D721Med (cell line): Measurements from ENCODE around the gene FBN1.

ENCODE experiments used
- DNase-seq: peaks from one replicate; pipeline ENCODE4 v3.0.0; 2011; ENCODE audit warnings: low spot score; ENCODE audit not compliant: insufficient read length
- FAIRE-seq: peaks from 2 replicates; lab custom pipeline; 2011; peaks lifted over from hg19 to GRCh38; lab: Jason Lieb, UNC
- TF ChIP-seq, protein P1 (sequence below): IDR thresholded peaks from 2 replicates; pipeline ENCODE4 v1.5.1; 2012; ENCODE audit warnings: mild to moderate bottlenecking, control low read depth; ENCODE audit not compliant: insufficient read depth; ENCODE audit errors: missing control alignments

The FBN1 gene

DNA sequence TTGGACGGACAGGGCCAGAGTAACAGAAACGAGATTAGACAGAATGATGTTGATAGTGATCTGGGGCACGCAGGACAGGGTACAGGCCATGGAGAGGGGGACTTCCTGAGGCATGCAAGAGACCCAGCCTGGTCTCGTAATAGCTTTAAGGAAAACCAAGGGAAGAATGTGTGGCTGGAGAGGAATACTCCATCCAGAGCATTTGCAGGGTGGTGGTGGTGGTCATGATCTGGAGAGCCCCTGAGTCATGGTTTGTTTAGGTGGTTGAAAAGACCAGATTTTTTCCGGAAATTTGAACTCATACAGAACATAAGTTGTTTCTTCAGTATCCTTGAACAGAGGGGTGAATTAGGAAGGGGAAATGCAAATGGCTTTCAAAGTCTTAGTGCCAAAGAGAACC is 175.8 kb downstream of the FBN1 start:
- TF ChIP-seq, protein P1, sequence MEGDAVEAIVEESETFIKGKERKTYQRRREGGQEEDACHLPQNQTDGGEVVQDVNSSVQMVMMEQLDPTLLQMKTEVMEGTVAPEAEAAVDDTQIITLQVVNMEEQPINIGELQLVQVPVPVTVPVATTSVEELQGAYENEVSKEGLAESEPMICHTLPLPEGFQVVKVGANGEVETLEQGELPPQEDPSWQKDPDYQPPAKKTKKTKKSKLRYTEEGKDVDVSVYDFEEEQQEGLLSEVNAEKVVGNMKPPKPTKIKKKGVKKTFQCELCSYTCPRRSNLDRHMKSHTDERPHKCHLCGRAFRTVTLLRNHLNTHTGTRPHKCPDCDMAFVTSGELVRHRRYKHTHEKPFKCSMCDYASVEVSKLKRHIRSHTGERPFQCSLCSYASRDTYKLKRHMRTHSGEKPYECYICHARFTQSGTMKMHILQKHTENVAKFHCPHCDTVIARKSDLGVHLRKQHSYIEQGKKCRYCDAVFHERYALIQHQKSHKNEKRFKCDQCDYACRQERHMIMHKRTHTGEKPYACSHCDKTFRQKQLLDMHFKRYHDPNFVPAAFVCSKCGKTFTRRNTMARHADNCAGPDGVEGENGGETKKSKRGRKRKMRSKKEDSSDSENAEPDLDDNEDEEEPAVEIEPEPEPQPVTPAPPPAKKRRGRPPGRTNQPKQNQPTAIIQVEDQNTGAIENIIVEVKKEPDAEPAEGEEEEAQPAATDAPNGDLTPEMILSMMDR: no peak
- DNase-seq (no peak), FAIRE-seq (no peak)

DNA sequence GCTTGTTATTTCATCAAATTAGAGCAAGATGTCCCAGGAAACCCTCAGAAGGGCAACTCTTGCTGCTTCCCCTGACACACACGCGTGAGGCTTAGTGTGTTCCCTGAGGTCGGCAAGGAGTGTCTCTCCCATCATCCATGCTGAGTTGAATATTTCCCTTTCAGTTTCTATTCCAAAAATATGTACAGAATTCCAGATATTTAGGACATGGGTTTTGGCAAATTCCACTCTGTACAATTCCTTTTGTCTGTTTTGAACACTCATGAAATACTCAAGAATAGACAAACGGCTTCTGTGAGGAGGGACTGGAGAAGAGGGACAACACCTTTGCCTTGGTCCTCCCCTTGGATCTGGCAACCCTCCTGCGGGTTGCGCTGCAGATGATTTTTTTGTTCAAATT is 176.2 kb downstream of the FBN1 start:
- DNase-seq (no peak), FAIRE-seq (no peak)
- TF ChIP-seq, protein P1: no peak

DNA sequence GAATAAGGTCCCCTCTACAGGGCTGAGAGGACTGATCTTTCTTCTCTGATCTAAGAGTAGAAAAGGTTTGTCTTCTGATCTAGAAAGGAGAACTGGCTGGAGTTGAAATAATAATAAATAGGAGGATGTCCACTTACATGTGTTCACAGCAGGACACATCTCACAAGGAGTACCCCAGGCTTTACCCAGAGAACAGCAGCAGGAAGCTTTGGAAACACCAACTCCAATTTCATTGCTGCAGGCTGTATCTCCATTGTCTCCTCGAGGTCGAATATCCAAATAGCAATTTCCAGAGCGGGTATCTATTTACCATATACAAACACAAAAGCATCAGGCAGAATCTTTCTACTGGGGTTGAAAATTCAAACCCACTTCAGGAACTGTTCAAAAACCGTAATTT is 177.7 kb downstream of the FBN1 start:
- FAIRE-seq: no peak
- no peak for DNase-seq
- TF ChIP-seq, protein P1: no peak

DNA sequence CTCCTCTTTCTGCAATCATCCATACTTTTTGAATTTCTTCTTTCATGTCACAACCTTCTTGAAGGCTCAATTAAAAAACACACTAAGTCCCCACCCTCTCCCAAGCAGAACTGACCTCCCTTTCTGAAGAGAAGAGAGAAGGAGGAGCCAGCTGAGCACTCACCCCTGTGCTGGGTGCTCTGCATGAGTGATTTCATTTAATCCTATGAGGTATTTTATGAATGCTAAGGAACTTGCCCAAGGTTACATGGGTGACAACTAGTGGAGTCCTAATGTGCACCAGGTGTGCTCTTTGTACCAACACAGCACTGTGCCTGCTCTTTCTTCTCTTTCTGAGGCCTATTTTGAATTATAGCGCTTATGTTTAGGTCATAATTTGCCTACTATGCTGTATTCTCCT is 178.7 kb downstream of the FBN1 start:
- DNase-seq (no peak), FAIRE-seq (no peak)
- TF ChIP-seq, protein P1: no peak

DNA sequence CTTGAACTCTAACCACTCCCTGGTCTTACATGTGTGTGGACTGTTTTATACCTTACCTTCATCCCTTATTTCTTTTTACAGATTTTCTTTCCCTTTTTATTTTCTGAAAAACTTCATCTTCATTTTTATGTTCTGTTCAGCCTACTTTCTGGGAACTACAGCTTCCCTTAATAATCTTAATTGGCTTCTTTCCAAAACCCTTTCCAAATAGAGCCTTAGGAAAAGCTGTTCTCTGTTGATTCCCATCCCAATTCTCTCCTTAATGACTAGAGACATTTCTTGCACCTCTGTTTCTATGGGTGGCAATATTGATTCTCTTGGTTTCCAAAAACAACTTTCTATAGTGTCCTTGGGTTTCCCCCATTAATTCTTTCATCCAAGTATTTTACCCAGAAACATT is 179.4 kb downstream of the FBN1 start:
- FAIRE-seq (no peak), DNase-seq (no peak)
- TF ChIP-seq, protein P1: no peak

DNA sequence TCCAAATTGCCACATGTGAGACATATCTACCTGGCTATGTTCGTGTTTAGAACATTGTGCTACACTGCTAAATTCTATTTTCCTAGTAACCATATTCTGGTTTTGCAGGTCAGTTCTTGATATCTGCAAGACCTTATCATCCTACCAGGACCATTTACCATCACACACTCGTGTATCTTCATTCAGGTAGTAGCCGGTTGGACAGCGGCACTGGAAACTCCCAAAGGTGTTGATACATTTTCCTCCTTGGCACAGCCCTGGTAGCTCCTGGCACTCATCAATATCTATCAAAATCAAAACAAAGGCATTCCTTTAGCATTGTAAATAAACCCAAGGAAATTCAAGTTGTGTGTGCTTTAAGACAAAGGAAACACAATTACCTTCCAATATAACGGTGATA is 180.1 kb downstream of the FBN1 start:
- FAIRE-seq (no peak), DNase-seq (no peak)
- TF ChIP-seq, protein P1: no peak

DNA sequence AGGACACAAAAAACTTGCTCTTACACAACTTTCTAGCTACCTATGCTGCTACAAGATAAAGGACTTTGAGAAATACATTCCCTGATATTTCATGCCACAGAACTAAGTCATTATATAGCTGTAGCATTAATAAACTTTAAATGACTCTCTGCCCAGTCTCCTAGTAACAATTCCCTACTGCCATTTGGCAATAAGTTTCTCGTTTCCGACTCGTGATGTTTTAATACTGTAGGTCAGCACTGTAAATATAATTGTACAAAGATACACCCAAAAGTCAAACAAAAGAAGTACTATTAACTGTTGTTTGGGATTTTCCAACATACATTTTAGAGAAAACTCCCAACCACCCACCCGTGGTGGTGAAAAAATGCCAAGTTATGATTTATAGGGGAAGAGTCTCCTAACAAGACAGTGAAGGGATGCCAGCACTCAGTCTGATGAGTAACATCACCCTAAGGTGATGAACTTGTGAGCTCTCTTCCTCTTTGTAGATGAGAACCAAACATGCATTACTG is 182.1 kb downstream of the FBN1 start:
- TF ChIP-seq, protein P1: no peak
- DNase-seq: no peak
- FAIRE-seq: no peak
